Breast epithelium (tissue), 3 donors: ENCODE data around the gene SPARCL1.

ENCODE experiments used
- POLR2AphosphoS5 ChIP-seq, 3 donors: sonication (generic); formaldehyde crosslinking; IDR thresholded peaks; one replicate each; pipeline ENCODE4 v1.6.1; 2017; ENCODE audit warnings: antibody characterized with exemption in 3 of 3
- TF ChIP-seq, protein P1 (sequence below), 3 donors: fragments of 450-650 bp; IDR thresholded peaks; one replicate each; pipeline ENCODE4 v1.5.1; 2016 to 2017; ENCODE audit warnings: antibody characterized with exemption in 3 of 3, mild to moderate bottlenecking in 3 of 3, moderate library complexity in 3 of 3

DNA sequence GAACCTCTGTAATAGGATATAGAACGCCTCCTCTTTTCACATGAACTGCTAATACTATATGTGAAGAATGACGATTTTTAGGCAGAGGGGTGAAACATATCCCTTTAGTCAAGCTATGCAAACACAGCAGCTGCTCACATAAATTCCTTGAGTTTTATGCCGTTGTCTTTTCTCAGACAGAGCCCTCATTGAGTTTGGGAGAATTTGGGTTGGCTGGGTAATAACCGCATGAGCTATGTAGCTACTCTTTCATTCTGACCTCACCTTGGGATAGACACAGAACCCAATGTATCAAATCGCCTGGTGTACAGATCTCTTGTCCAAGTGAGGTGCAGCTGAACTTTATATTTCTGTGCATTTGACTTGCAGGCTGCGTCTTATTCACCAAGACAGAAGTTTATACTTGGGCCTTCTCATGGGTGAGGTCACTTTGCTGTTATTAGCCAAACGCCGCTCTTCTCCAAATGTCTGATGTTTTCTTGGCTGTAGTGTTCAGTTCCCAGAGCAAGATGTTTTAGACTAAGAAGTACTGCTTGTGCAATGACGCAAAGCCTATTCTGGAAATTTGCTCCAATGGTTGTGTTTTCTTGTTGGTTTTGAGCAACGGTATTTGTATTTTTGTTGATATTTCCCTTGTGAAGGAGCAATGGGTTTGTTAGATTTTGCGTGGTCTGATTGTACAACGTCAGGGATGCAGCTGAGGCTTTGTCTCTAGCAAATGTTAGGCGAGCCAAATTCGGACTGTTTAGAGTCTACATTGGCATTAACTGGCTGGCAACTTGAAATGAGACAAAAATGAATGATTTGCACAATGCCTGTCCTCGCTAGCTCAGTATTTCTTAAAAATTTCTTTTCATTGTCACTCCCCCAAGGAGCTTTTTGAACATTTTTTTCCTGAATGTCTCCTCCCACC lies 11.2 kb upstream of the SPARCL1 start:
- TF ChIP-seq POLR2AphosphoS5 (IDR thresholded peaks at IDR 0.05), result peak in 1 of 3 donors; percentile 34
- TF ChIP-seq, protein P1, sequence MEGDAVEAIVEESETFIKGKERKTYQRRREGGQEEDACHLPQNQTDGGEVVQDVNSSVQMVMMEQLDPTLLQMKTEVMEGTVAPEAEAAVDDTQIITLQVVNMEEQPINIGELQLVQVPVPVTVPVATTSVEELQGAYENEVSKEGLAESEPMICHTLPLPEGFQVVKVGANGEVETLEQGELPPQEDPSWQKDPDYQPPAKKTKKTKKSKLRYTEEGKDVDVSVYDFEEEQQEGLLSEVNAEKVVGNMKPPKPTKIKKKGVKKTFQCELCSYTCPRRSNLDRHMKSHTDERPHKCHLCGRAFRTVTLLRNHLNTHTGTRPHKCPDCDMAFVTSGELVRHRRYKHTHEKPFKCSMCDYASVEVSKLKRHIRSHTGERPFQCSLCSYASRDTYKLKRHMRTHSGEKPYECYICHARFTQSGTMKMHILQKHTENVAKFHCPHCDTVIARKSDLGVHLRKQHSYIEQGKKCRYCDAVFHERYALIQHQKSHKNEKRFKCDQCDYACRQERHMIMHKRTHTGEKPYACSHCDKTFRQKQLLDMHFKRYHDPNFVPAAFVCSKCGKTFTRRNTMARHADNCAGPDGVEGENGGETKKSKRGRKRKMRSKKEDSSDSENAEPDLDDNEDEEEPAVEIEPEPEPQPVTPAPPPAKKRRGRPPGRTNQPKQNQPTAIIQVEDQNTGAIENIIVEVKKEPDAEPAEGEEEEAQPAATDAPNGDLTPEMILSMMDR (IDR thresholded peaks at IDR 0.05), result no peak
